NCI-H1105 treated with DMSO at 0.1 percent for 48 hours (cell line): ENCODE results near the gene CD276.
"Not testable (repeated sequence)": the region's sequence is repeated elsewhere in the genome, so short reads cannot be mapped to it uniquely, and the experiment has no call there.

Experiments used
- DNase-seq: peaks from one replicate; lab custom pipeline; 2025; lab: John Stamatoyannopoulos, UW

CD276 gene

GRCh38 chr15:73683777-73684580 lies at the start of gene CD276:
TSS of gene CD276 (plus strand) at chr15:73684383. CDS start at chr15:73699640, 15,257 bp downstream.
- peak; percentile 24 for DNase-seq

- DNase-seq = no peak
Observed at GRCh38 chr15:73637527-73637926, 46.7 kb upstream of the CD276 start.

- DNase-seq = not testable (repeated sequence)
Observed at GRCh38 chr15:73639464-73639863, 44.7 kb upstream of the CD276 start.

- no peak for DNase-seq
Observed at GRCh38 chr15:73647259-73648013, 36.7 kb upstream of the CD276 start.

GRCh38 chr15:73648014-73648295 lies 36.2 kb upstream of the CD276 start:
- DNase-seq = no peak

GRCh38 chr15:73650416-73651126 lies 33.6 kb upstream of the CD276 start:
- no peak for DNase-seq

- no peak for DNase-seq
Observed at GRCh38 chr15:73654659-73655058, 29.5 kb upstream of the CD276 start.

GRCh38 chr15:73655724-73656123 lies 28.5 kb upstream of the CD276 start:
- no peak for DNase-seq

- no peak for DNase-seq
Observed at GRCh38 chr15:73658645-73659044, 25.5 kb upstream of the CD276 start.

GRCh38 chr15:73660455-73660854 lies 23.7 kb upstream of the CD276 start:
- DNase-seq = no peak

GRCh38 chr15:73674587-73674986 lies 9.6 kb upstream of the CD276 start:
- no peak for DNase-seq

- peak; percentile 40 for DNase-seq
Observed at GRCh38 chr15:73677146-73677607, 7.0 kb upstream of the CD276 start.

GRCh38 chr15:73677733-73678132 lies 6.5 kb upstream of the CD276 start:
- no peak for DNase-seq

- DNase-seq = no peak
Observed at GRCh38 chr15:73678498-73678897, 5.7 kb upstream of the CD276 start.

- no peak for DNase-seq
Observed at GRCh38 chr15:73679180-73679579, 5.0 kb upstream of the CD276 start.

GRCh38 chr15:73679964-73680363 lies 4.2 kb upstream of the CD276 start:
- no peak for DNase-seq

GRCh38 chr15:73680549-73680948 lies 3.6 kb upstream of the CD276 start:
- no peak for DNase-seq

- no peak for DNase-seq
Observed at GRCh38 chr15:73681063-73681462, 3.1 kb upstream of the CD276 start.

GRCh38 chr15:73681856-73682599 lies 2.2 kb upstream of the CD276 start:
- no peak for DNase-seq

- DNase-seq = no peak
Observed at GRCh38 chr15:73682600-73683090, 1.5 kb upstream of the CD276 start.

GRCh38 chr15:73683257-73683776 lies 866 bp upstream of the CD276 start:
- no peak for DNase-seq
